Muscle of back (tissue), 13 donors: Measurements from ENCODE around the gene SPCS1. TPM values are rescaled to one million over a fixed set of nuclear protein-coding genes. Genes with fewer than 3 reads are reported as not detected.
A peak's percentile ranks its signal among the peaks of the same experiment; 100 is the strongest.
"Not testable (repeated sequence)": the region's sequence is repeated elsewhere in the genome, so short reads cannot be mapped to it uniquely, and the experiment has no call there.

Source experiments
- DNase-seq, 3 donors: peaks; one replicate each; pipeline versions ENCODE4 v3.0.0 to v3.0.0-alpha.2; 2013
- long read RNA-seq, 9 donors: transcript quantifications; one replicate each; lab custom pipeline, GENCODE V29; 2026
- polyA plus RNA-seq, 10 donors: library from polyadenylated mRNA; unstranded; fragments of 120-200 nt; gene quantifications; one replicate each; pipeline ENCODE4 v1.2.1, GENCODE V29; 2013; ENCODE audit not compliant: insufficient read length in 10 of 10

Gene SPCS1
- polyA plus RNA-seq: 100 to 1,000 TPM in 1 of 10 donors, 10 to 100 TPM in 9; 76.8 to 100 (median 87.9) TPM
- long read RNA-seq, donor 1, full-length matches to known transcripts: 63 of 63 reads
- long read RNA-seq, donor 1, partial matches to known transcripts: 0 of 63 reads
- long read RNA-seq, donor 1, other reads (novel, unspliced or antisense): 0 of 63 reads
- long read RNA-seq, donor 2, full-length matches to known transcripts: 52 of 52 reads
- long read RNA-seq, donor 2, partial matches to known transcripts: 0 of 52 reads
- long read RNA-seq, donor 2, other reads (novel, unspliced or antisense): 0 of 52 reads
- long read RNA-seq, donor 3: 0 reads
- long read RNA-seq, donor 4, full-length matches to known transcripts: 45 of 52 reads
- long read RNA-seq, donor 4, partial matches to known transcripts: 7 of 52 reads
- long read RNA-seq, donor 4, other reads (novel, unspliced or antisense): 0 of 52 reads
- long read RNA-seq, donor 5, full-length matches to known transcripts: 84 of 89 reads
- long read RNA-seq, donor 5, partial matches to known transcripts: 0 of 89 reads
- long read RNA-seq, donor 5, other reads (novel, unspliced or antisense): 5 of 89 reads
- long read RNA-seq, donor 6, full-length matches to known transcripts: 71 of 71 reads
- long read RNA-seq, donor 6, partial matches to known transcripts: 0 of 71 reads
- long read RNA-seq, donor 6, other reads (novel, unspliced or antisense): 0 of 71 reads
- long read RNA-seq, donor 7, full-length matches to known transcripts: 35 of 35 reads
- long read RNA-seq, donor 7, partial matches to known transcripts: 0 of 35 reads
- long read RNA-seq, donor 7, other reads (novel, unspliced or antisense): 0 of 35 reads
- long read RNA-seq, donor 8, full-length matches to known transcripts: 56 of 75 reads
- long read RNA-seq, donor 8, partial matches to known transcripts: 13 of 75 reads
- long read RNA-seq, donor 8, other reads (novel, unspliced or antisense): 6 of 75 reads
- long read RNA-seq, donor 9, full-length matches to known transcripts: 10 of 10 reads
- long read RNA-seq, donor 9, partial matches to known transcripts: 0 of 10 reads
- long read RNA-seq, donor 9, other reads (novel, unspliced or antisense): 0 of 10 reads

- DNase-seq: peak; percentile 85 to 99 (median 95)
Measured at GRCh38 chr3:52705688-52706686, at the start of gene SPCS1, which contains the start of gene GLT8D1. Gene SPCS1, plus strand, starts transcription at chr3:52706106. Its CDS starts 141 bp downstream, at chr3:52706247. Gene GLT8D1, minus strand, starts transcription at chr3:52705791. Its CDS starts 5,331 bp downstream, at chr3:52700460.

GRCh38 chr3:52660046-52660445, 45.9 kb upstream of the SPCS1 start:
- DNase-seq: no peak

GRCh38 chr3:52663098-52663497, 42.8 kb upstream of the SPCS1 start:
- no peak for DNase-seq

- DNase-seq: peak in 2 of 3 donors; percentile 7 to 98
Measured at GRCh38 chr3:52670621-52671521, 35.0 kb upstream of the SPCS1 start.

GRCh38 chr3:52671676-52672075, 34.2 kb upstream of the SPCS1 start:
- no peak for DNase-seq

- DNase-seq: not testable (repeated sequence)
Measured at GRCh38 chr3:52676201-52676600, 29.7 kb upstream of the SPCS1 start.

- DNase-seq: no peak
Measured at GRCh38 chr3:52678265-52679198, 27.4 kb upstream of the SPCS1 start.

- DNase-seq: no peak
Measured at GRCh38 chr3:52679199-52679538, 26.7 kb upstream of the SPCS1 start.

- no peak for DNase-seq
Measured at GRCh38 chr3:52679811-52680210, 26.1 kb upstream of the SPCS1 start.

- no peak for DNase-seq
Measured at GRCh38 chr3:52681596-52681995, 24.3 kb upstream of the SPCS1 start.

- DNase-seq: peak in 1 of 3 donors; percentile 59
Measured at GRCh38 chr3:52682016-52682415, 23.9 kb upstream of the SPCS1 start.

GRCh38 chr3:52683611-52684010, 22.3 kb upstream of the SPCS1 start:
- no peak for DNase-seq

- no peak for DNase-seq
Measured at GRCh38 chr3:52684184-52684583, 21.7 kb upstream of the SPCS1 start.

- peak; percentile 73 to 89 (median 76) for DNase-seq
Measured at GRCh38 chr3:52685285-52685708, 20.6 kb upstream of the SPCS1 start.

GRCh38 chr3:52685709-52686691, 19.9 kb upstream of the SPCS1 start, which contains the start of the genes GNL3 and PBRM1:
Gene GNL3, plus strand, starts transcription at chr3:52686032. Its CDS starts 61 bp downstream, at chr3:52686093.
Gene PBRM1, minus strand, starts transcription at chr3:52685913.
- DNase-seq: peak; percentile 97 to 99 (median 98)

GRCh38 chr3:52688266-52688665, 17.6 kb upstream of the SPCS1 start:
- DNase-seq: no peak

- no peak for DNase-seq
Measured at GRCh38 chr3:52689151-52689550, 16.8 kb upstream of the SPCS1 start.
